Gastroesophageal sphincter (tissue), 3 donors: ENCODE measurements around the gene GNAO1.

Experiments
- CTCF ChIP-seq, 4 experiments: fragments of 200-600 bp in 2 of 4; fragments of 450-650 bp in 2 of 4; sonication (generic) in 1 of 4; IDR thresholded peaks; one replicate each; pipeline ENCODE4 v1.5.1; 2017 to 2019; ENCODE audit warnings: antibody characterized with exemption in 4 of 4, mild to moderate bottlenecking in 2 of 4, moderate library complexity in 2 of 4
- EP300 ChIP-seq: sonication (generic); formaldehyde crosslinking; IDR thresholded peaks from one replicate; pipeline ENCODE4 v1.6.1; 2017; ENCODE audit warnings: antibody characterized with exemption, mild to moderate bottlenecking
- POLR2A ChIP-seq, 2 donors: fragments of 450-650 bp; IDR thresholded peaks; one replicate each; pipeline ENCODE4 v1.6.1; 2017; ENCODE audit warnings: antibody characterized with exemption in 2 of 2, mild to moderate bottlenecking in 2 of 2, moderate library complexity in 1 of 2

GRCh38 chr16:56311208-56312027 is 120.1 kb downstream of the GNAO1 start:
- no peak for TF ChIP-seq CTCF (IDR thresholded peaks at IDR 0.05)
- TF ChIP-seq POLR2A (IDR thresholded peaks at IDR 0.05): no peak
- no peak for TF ChIP-seq EP300
